Endothelial cell of umbilical vein (primary cell): ENCODE data around the gene DACT3. TPM values are rescaled to one million over a fixed set of nuclear protein-coding genes. Genes with fewer than 3 reads are reported as not detected.
A peak's percentile ranks its signal among the peaks of the same experiment; 100 is the strongest.

ENCODE experiments used
- BruUV-seq: library from RNA; stranded (reverse); fragments of 400-500 nt; replicated peaks from 2 replicates; lab custom pipeline; 2021; lab: Mats Ljungman, UMichigan
- CTCF ChIA-PET: fragments of 300-600, 350-600 bp; sonication (Branson Sonifier 250); formaldehyde crosslinking; loops from one replicate; lab custom pipeline; 2021; ENCODE audit warnings: antibody characterized with exemption, inconsistent platforms; lab: Charles Lee
- POLR2A ChIA-PET: fragments of 300-600, 350-600 bp; sonication (Branson Sonifier 250); formaldehyde crosslinking; loops from one replicate; lab custom pipeline; 2021; ENCODE audit warnings: antibody characterized with exemption, inconsistent platforms; lab: Charles Lee
- DNase-seq: peaks from one replicate; pipeline ENCODE4 v3.0.0-alpha.2; 2011; ENCODE audit warnings: low read depth, low spot score
- FAIRE-seq: peaks from 2 replicates; lab custom pipeline; 2011; peaks lifted over from hg19 to GRCh38; lab: Jason Lieb, UNC
- H2AFZ ChIP-seq: 2 replicates; pipeline ENCODE4 v1.6.0; 2012; ENCODE audit warnings: low read depth, low read length, control low read depth, inconsistent platforms
- H3K27ac ChIP-seq: 2 replicates; pipeline ENCODE4 v1.5.1; 2011; ENCODE audit warnings: low read depth, mild to moderate bottlenecking, control low read depth, low read length, moderate library complexity; ENCODE audit not compliant: insufficient read depth
- H3K27me3 ChIP-seq, 2 experiments: 2 replicates each; pipeline versions ENCODE4 v1.6.0 to v1.6.1; 2011; ENCODE audit warnings: low read length in 2 of 2, mixed read lengths in 1 of 2; ENCODE audit not compliant: control insufficient read depth in 2 of 2, insufficient read depth in 2 of 2
- H3K36me3 ChIP-seq, 2 experiments: 2 replicates in 1 of 2; 3 replicates in 1 of 2; pipeline ENCODE4 v1.5.1; 2011; ENCODE audit warnings: low read length in 2 of 2, mild to moderate bottlenecking in 1 of 2, moderate library complexity in 1 of 2; ENCODE audit not compliant: control insufficient read depth in 2 of 2, insufficient read depth in 2 of 2; ENCODE audit errors: extremely low read depth in 1 of 2
- H3K4me1 ChIP-seq: 3 replicates; pipeline ENCODE4 v1.5.1; 2011; ENCODE audit warnings: mild to moderate bottlenecking, low read length; ENCODE audit not compliant: control insufficient read depth, insufficient read depth; ENCODE audit errors: extremely low read depth
- H3K4me2 ChIP-seq: 2 replicates; pipeline ENCODE4 v1.6.1; 2011; ENCODE audit warnings: low read length, control low read depth, mixed read lengths; ENCODE audit not compliant: insufficient read depth
- H3K4me3 ChIP-seq, 3 experiments: fragments of 200-600 bp in 1 of 3; sonication (generic), shearing (Covaris generic) in 1 of 3; replicated peaks in 1 of 3; 2 replicates each; pipeline ENCODE4 v1.5.1; 2011 to 2016; ENCODE audit warnings: control low read depth in 3 of 3, low read length in 3 of 3, mild to moderate bottlenecking in 2 of 3, inconsistent platforms in 1 of 3, low read depth in 1 of 3, moderate library complexity in 1 of 3; ENCODE audit not compliant: insufficient read depth in 1 of 3
- H3K79me2 ChIP-seq: 2 replicates; pipeline ENCODE4 v1.6.0; 2012; ENCODE audit warnings: low read length, inconsistent platforms; ENCODE audit not compliant: control insufficient read depth, insufficient read depth
- H3K9ac ChIP-seq: replicated peaks from 2 replicates; pipeline ENCODE3; 2011; ENCODE audit warnings: low read length, control low read depth; ENCODE audit not compliant: insufficient read depth; ENCODE audit errors: extremely low read depth
- H3K9me1 ChIP-seq: replicated peaks from 3 replicates; pipeline ENCODE4 v1.6.0; 2011; ENCODE audit warnings: mild to moderate bottlenecking, low read length; ENCODE audit not compliant: control insufficient read depth, insufficient read depth; ENCODE audit errors: extremely low read depth
- H3K9me3 ChIP-seq: replicated peaks from 2 replicates; pipeline ENCODE4 v1.5.1; 2012; ENCODE audit warnings: low read length, inconsistent platforms; ENCODE audit not compliant: control insufficient read depth, insufficient read depth
- H4K20me1 ChIP-seq: replicated peaks from 2 replicates; pipeline ENCODE3; 2011; ENCODE audit warnings: mild to moderate bottlenecking, low read length; ENCODE audit not compliant: control insufficient read depth, insufficient read depth; ENCODE audit errors: extremely low read depth
- EZH2 ChIP-seq: IDR thresholded peaks from 2 replicates; pipeline ENCODE4 v1.6.1; 2012; ENCODE audit warnings: borderline replicate concordance, low read depth, mild to moderate bottlenecking, moderate library complexity, low read length, inconsistent platforms; ENCODE audit not compliant: severe bottlenecking
- FOS ChIP-seq: IDR thresholded peaks from 2 replicates; pipeline ENCODE4 v1.6.1; 2011; ENCODE audit warnings: mild to moderate bottlenecking, low read length, moderate library complexity, borderline replicate concordance; ENCODE audit not compliant: insufficient read depth
- GATA2 ChIP-seq: IDR thresholded peaks from 2 replicates; pipeline ENCODE4 v1.7.0; 2011; ENCODE audit warnings: low read depth, mild to moderate bottlenecking, moderate library complexity, mixed read lengths, low read length; ENCODE audit not compliant: insufficient read length, insufficient read depth
- MYC ChIP-seq: IDR thresholded peaks from one replicate; pipeline ENCODE4 v1.6.1; 2011; ENCODE audit warnings: mild to moderate bottlenecking, low read depth, low read length
- POLR2A ChIP-seq: IDR thresholded peaks from 2 replicates; pipeline ENCODE4 v1.6.1; 2012; ENCODE audit warnings: low read depth, mild to moderate bottlenecking, control low read depth, low read length
- POLR2AphosphoS5 ChIP-seq: IDR thresholded peaks from 2 replicates; pipeline ENCODE4 v1.6.1; 2012; ENCODE audit warnings: low read depth, mild to moderate bottlenecking, control low read depth, low read length, moderate library complexity; ENCODE audit not compliant: insufficient read depth
- dilution Hi-C: fragments of 300-500 bp; cut with MboI; formaldehyde crosslinking; loops from one replicate; pipeline ENCODE4 v1.15.0; 2019; ENCODE audit warnings: low sequenced_read_pairs; ENCODE audit not compliant: extremely low pct_ligation_motif_present
- intact Hi-C: fragments of 100-400 bp; cut with micrococcal nuclease; formaldehyde crosslinking; loops from one replicate; pipeline ENCODE4 v1.10.0; 2022
- microRNA counts: library from miRNA; unstranded; fragments of <30 nt; microRNA quantifications from one replicate; lab custom pipeline; 2016
- microRNA-seq: library from miRNA; unstranded; fragments of <30 nt; microRNA quantifications from one replicate; pipeline ENCODE4 v1.2.0, GENCODE V29; 2021; ENCODE audit warnings: borderline number of aligned reads, borderline replicate concordance
- polyA plus RNA-seq, 4 experiments: library from polyadenylated mRNA; depleted of rRNA in 3 of 4; stranded (reverse) in 3 of 4; unstranded in 1 of 4; fragments of >200 nt; gene quantifications; 2 replicates each; pipeline versions ENCODE4 v1.2.1 to v1.2.3, GENCODE V29; 2011 to 2012; ENCODE audit warnings: missing spikeins in 1 of 4
- small RNA-seq: library from RNA; depleted of rRNA; stranded (forward); fragments of <200 nt; gene quantifications from one replicate; pipeline ENCODE3, GENCODE V24; 2012; ENCODE audit warnings: low replicate concordance, low read depth; ENCODE audit not compliant: insufficient read depth, insufficient read length
- total RNA-seq: library from RNA; stranded (reverse); gene quantifications from 2 replicates; pipeline ENCODE4 v1.2.3, GENCODE V29; 2021
- TF ChIP-seq, protein P1 (sequence below): IDR thresholded peaks from 2 replicates; pipeline ENCODE4 v1.6.1; 2011; ENCODE audit not compliant: insufficient read depth, insufficient read length
- TF ChIP-seq, protein P2 (sequence below), 2 donors: IDR thresholded peaks; 1 replicate in 1 of 2; 2 replicates in 1 of 2; pipeline ENCODE4 v1.5.1; 2011; ENCODE audit warnings: low read length in 2 of 2, mild to moderate bottlenecking in 2 of 2, moderate library complexity in 2 of 2, control low read depth in 1 of 2, inconsistent platforms in 1 of 2, low read depth in 1 of 2; ENCODE audit not compliant: insufficient read depth in 1 of 2; ENCODE audit errors: extremely low read depth in 1 of 2

DACT3 gene
- total and polyA plus RNA-seq, 2 donors (not counting 3 experiments of a cell fraction or from before 2014, with no cell fraction given) = 0.22 to 0.76 TPM

DNA sequence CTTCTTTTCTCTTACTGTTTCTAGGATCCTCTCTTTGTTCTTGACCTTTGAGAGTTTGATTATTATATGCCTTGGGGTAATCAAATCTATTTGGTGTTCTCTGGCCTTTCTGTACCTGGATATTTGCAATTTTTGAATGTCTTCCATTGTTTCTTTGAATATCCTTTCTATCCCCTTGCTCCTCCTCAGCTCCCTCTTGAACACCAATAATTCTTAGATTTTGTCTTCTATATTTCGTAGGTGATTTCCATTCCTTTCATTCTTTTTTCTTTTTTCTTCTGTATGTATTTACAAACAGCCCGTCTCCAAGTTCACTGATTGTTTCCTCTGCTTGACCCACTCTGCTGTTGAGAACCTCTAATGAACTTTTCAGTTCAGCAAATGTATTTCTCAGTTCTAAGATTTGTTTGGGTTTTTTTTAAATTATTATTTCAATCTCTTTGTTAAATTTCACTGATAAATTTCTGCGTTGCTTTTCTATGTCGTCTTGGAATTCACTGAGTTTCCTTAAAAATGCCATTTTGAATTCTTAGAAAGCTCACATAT is 62.5 kb downstream of the DACT3 start:
- Histone ChIP-seq H3K4me3 (no peak overlapping the region), H3K9ac (no peak overlapping the region), H3K36me3 (no peaks in the 10 kb centered on the region), H3K27ac (no peak overlapping the region), H4K20me1 (no peaks in the 10 kb centered on the region), H3K27me3 (peaks cover 0 to 3% of the 10 kb centered on the region in 2 experiments), H2AFZ (no peak overlapping the region), H3K9me3 (no peaks in the 10 kb centered on the region), H3K4me2 (no peak overlapping the region), H3K4me1 (peaks cover 12% of the 10 kb centered on the region), H3K9me1 (no peaks in the 10 kb centered on the region), H3K79me2 (peaks cover 23% of the 10 kb centered on the region)
- ChIA-PET CTCF (interaction anchor here (0.7 to 1.9 kb wide), 4 partner anchors 16 to 61 kb away, joined by 3 to 5 read pairs (median 4); no protein-coding TSS in a partner anchor), POLR2A (no interaction called here)
- no peak for DNase-seq
- no TSS peak for BruUV-seq
- intact Hi-C loops (no loop called here), dilution Hi-C loops (no loop called here)
- FAIRE-seq = no peak
- TF ChIP-seq POLR2A (no peak), FOS (no peak), POLR2AphosphoS5 (no peak), MYC (no peak), EZH2 (no peak), GATA2 (no peak)
- TF ChIP-seq, protein P1, sequence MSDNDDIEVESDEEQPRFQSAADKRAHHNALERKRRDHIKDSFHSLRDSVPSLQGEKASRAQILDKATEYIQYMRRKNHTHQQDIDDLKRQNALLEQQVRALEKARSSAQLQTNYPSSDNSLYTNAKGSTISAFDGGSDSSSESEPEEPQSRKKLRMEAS = no peak
- TF ChIP-seq, protein P2, sequence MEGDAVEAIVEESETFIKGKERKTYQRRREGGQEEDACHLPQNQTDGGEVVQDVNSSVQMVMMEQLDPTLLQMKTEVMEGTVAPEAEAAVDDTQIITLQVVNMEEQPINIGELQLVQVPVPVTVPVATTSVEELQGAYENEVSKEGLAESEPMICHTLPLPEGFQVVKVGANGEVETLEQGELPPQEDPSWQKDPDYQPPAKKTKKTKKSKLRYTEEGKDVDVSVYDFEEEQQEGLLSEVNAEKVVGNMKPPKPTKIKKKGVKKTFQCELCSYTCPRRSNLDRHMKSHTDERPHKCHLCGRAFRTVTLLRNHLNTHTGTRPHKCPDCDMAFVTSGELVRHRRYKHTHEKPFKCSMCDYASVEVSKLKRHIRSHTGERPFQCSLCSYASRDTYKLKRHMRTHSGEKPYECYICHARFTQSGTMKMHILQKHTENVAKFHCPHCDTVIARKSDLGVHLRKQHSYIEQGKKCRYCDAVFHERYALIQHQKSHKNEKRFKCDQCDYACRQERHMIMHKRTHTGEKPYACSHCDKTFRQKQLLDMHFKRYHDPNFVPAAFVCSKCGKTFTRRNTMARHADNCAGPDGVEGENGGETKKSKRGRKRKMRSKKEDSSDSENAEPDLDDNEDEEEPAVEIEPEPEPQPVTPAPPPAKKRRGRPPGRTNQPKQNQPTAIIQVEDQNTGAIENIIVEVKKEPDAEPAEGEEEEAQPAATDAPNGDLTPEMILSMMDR (IDR thresholded peaks at IDR 0.05; ENCODE audit: extremely low read depth in 1 of 2, insufficient read depth in 1 of 2, low read depth in 1 of 2, low read length in 2 of 2) = no peak

MicroRNAs encoded within 50 kb of the gene (microRNA counts, 767-probe panel; counts per million panel counts)
- 723 counts per million, percentile 96 among the panel's probes with 10 or more counts for microRNA hsa-miR-320e (lab: Ali Mortazavi, UCI)

Small RNA genes within 50 kb of the gene (microRNA-seq; reads per million reads assigned to microRNA genes)
- 1.5 reads per million for gene MIR320E

Small RNA genes within 50 kb of the gene (small RNA-seq; reads per million reads assigned to genes)
- gene MIR320E (not detected), gene RN7SL364P (not detected)

Other genes starting within 250 kb of the DACT3 start
- 0.35 and 0.75 TPM in 2 replicates for gene CCDC8, start 247.6 kb downstream of the DACT3 start, total RNA-seq
- 0.18 and 0.19 TPM in 2 replicates for gene CCDC8, start 247.6 kb downstream of the DACT3 start, polyA plus RNA-seq
- gene PNMA8C, start 232.2 kb downstream of the DACT3 start, total RNA-seq = 0.07 TPM in 1 of 2 replicates, not detected in the other
- gene PNMA8C, start 232.2 kb downstream of the DACT3 start, polyA plus RNA-seq = not detected in 2 replicates
- gene PNMA8A, start 189.6 kb downstream of the DACT3 start, total RNA-seq = 0.16 and 0.27 TPM in 2 replicates
- 0.08 and 0.25 TPM in 2 replicates for gene PNMA8A, start 189.6 kb downstream of the DACT3 start, polyA plus RNA-seq
- 0.11 TPM in 1 of 2 replicates, not detected in the other for gene PNMA8B, start 165.3 kb downstream of the DACT3 start, total RNA-seq
- gene PNMA8B, start 165.3 kb downstream of the DACT3 start, polyA plus RNA-seq = 0.02 TPM in 1 of 2 replicates, not detected in the other
- 305 and 351 TPM in 2 replicates for gene CALM3, start 59.9 kb downstream of the DACT3 start, total RNA-seq
- 328 and 425 TPM in 2 replicates for gene CALM3, start 59.9 kb downstream of the DACT3 start, polyA plus RNA-seq
- 0.55 and 1.1 TPM in 2 replicates for gene PTGIR, start 36.1 kb downstream of the DACT3 start, total RNA-seq
- 2.7 and 3.8 TPM in 2 replicates for gene PTGIR, start 36.1 kb downstream of the DACT3 start, polyA plus RNA-seq
- not detected in 2 replicates for gene GNG8, start 25.0 kb downstream of the DACT3 start, total RNA-seq
- gene GNG8, start 25.0 kb downstream of the DACT3 start, polyA plus RNA-seq = not detected in 2 replicates
- gene PRKD2, start 55.9 kb upstream of the DACT3 start, total RNA-seq = 94.9 and 101 TPM in 2 replicates
- gene PRKD2, start 55.9 kb upstream of the DACT3 start, polyA plus RNA-seq = 40.4 and 42.4 TPM in 2 replicates
- gene FKRP, start 84.9 kb upstream of the DACT3 start, total RNA-seq = 28.6 and 32.8 TPM in 2 replicates
- gene FKRP, start 84.9 kb upstream of the DACT3 start, polyA plus RNA-seq = 31.5 and 33.5 TPM in 2 replicates
- gene STRN4, start 85.3 kb upstream of the DACT3 start, total RNA-seq = 108 and 116 TPM in 2 replicates
- 144 and 179 TPM in 2 replicates for gene STRN4, start 85.3 kb upstream of the DACT3 start, polyA plus RNA-seq
- 105 and 114 TPM in 2 replicates for gene SLC1A5, start 127.4 kb upstream of the DACT3 start, total RNA-seq
- 114 TPM in 2 replicates for gene SLC1A5, start 127.4 kb upstream of the DACT3 start, polyA plus RNA-seq
- gene AP2S1, start 189.7 kb upstream of the DACT3 start, total RNA-seq = 279 and 313 TPM in 2 replicates
- gene AP2S1, start 189.7 kb upstream of the DACT3 start, polyA plus RNA-seq = 376 and 417 TPM in 2 replicates
- 47.3 and 51.3 TPM in 2 replicates for gene ARHGAP35, start 199.8 kb upstream of the DACT3 start, total RNA-seq
- gene ARHGAP35, start 199.8 kb upstream of the DACT3 start, polyA plus RNA-seq = 25.7 and 28.3 TPM in 2 replicates